DMS79 (cell line): ENCODE measurements around the gene TSPAN9.

ENCODE experiments used
- DNase-seq: peaks from one replicate; lab custom pipeline; 2025; lab: John Stamatoyannopoulos, UW

The TSPAN9 gene

DNA sequence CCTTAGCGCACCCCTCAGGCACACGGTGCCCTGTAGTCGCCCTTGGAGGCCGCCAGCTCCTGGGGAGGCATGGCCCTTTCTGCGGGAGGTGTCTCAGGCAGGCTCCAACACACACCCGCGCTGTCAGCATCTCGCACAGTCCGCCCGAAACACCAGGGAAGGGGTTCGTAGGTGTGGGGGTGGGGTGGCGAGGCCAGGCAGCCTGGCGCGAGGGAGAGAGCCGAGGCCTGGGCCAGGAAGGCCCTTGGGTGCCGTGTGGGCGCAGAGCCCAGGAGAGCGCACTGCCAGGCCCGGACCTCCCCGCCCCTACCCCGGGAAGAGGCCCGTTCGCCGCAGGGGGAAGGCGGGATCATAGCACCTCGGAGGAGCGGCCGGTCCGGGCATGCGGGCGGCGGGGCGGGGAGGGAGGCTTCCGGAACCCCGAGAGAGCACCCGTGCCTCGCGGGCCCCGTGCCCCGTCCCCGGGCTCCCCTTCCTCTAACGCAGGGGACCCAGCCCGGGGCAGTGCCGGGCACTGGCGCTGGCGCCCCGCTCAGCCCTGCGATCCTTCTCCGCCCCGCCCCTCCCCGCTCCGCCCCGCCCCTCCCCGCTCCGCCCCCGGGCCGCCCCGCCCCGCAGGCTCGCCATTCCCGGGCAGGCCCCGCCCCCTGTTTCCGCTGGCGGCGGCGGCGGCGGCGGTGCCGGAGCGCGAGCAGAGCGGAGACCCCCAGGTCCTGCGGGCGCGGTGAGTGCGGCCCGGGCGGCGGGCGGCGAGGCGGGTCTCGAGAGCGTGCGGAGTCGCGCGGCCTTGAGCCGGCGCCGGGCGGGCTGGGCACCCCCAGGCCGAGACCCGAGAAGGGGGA is at the start of gene TSPAN9:
TSPAN9 (plus strand) TSS at position 650 of the 842 bp plus-strand sequence. CDS start 123,815 bp downstream, outside the sequence.
- peak; percentile 33 for DNase-seq

DNA sequence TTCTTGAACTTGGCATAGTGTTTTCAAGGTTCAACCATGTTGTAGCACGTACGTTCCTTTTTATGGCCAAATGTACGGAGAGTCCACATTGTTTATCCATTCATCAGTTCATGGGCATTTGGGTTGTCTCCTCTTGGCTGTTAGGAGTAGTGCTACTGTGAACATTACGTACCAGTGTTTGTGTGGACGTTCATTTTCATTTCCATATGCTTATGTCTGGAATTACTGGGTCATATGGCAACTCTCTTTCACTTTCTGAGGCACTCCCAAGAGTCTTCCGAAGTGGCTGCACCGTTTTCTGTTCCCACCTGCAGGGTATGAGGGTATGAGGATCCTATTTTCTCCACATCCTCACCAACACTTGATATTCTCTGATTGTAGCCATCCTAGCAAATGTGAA is 49.1 kb upstream of the TSPAN9 start:
- no peak for DNase-seq

GRCh38 chr12:3030821-3031429 is 46.3 kb upstream of the TSPAN9 start:
- no peak for DNase-seq

GRCh38 chr12:3032161-3032560 is 45.0 kb upstream of the TSPAN9 start:
- DNase-seq, result no peak

- DNase-seq, result no peak
Observed at GRCh38 chr12:3032770-3033538, 44.2 kb upstream of the TSPAN9 start.

GRCh38 chr12:3033539-3033867 is 43.7 kb upstream of the TSPAN9 start:
- DNase-seq, result no peak

- peak; percentile 26 for DNase-seq
Observed at GRCh38 chr12:3034067-3034750, 43.0 kb upstream of the TSPAN9 start.

GRCh38 chr12:3035171-3035570 is 42.0 kb upstream of the TSPAN9 start:
- no peak for DNase-seq

DNA sequence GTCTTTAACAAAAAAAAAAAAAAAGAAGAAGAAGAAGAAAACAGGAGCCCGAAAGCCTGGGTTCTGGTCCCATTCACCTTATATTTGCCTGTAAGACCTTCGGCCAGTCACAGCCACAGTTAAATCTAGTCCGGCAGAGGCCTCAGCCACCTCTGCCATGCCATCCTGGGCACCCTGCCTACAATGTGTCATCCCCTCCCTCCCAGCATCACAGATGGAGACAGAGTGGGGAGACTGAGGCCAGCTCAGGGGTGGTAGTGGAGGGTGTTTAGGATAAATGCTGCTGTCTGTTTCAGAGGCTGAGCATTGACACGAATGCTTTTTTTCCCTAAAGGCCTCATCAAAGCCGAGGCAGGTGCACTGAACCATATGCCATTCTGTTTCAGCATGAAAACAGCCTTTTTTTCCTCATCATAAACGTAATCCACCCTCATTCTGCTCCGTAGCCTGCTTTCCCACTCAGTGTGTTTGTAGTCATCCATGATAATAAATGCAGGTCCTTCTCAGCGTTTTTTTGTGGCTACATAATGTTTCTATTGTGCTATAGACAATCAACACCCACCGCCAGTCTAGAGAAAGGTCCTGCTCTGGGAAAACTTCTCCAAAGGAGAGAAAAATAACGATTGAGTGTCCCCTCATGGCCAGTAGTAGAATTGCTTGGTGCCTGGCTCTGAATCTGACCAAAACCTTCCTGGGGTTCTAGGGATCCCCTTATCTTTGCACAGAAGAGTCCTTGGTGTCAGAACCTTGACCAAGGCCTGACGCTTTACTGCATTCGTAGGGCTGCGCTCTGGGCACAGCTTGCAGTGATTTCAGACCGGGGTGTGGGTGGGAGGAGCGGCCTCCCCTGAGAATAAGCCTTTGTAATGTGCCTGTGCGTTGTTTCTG is 41.1 kb upstream of the TSPAN9 start:
- no peak for DNase-seq

DNA sequence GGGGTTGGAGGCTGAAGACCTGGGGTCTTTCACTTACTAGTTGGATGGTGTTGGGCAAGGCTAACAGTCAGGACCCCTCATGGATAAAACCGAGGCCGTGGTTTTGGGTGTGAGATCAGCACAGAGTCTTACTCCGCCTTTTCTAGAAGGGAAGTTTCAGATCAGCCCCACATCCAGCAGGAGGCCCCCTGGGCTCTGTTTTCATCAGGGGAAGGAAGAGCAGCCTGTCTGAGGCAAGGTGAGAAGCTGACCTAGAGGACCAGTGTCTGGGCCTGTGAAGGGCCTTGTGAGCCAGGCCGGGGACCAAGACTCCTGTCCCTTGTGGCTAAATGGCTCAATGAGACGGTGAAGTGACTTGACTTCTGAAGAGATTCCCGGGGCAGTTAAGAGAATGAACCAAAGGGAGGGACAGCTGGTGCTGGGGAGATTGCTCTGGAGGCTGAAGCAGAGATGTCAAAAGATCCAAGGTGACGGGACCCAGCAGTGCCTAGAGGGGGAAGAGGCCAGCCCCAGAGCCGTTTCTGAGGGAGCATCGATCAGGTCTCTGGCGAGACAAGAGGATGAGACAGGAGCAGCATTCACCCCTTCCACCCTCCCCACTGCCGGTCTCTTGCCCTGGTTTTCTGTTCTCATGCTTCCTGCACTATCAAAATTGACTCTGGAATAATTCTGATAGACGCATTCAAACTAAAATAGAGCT is 40.1 kb upstream of the TSPAN9 start:
- no peak for DNase-seq

DNA sequence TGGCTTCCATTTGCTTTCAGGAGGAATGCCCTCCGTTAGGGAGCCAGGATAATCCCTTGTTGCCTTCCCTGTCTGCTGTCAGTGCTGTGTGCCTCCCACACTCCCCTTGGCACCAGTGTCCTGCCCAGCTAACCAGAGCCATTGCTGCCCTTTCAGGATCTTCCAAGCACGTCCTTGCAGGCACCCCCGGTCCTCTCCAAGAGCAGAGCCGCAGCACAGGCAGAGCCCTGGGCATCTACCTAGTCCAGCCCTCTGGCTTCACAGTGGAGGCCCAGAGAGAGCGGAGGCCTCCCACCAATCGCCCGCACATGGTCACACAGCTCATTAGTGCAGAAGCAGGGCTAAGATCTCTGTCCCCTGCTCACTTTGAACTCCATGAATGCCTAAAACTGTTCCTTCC is 39.0 kb upstream of the TSPAN9 start:
- DNase-seq, result no peak

DNA sequence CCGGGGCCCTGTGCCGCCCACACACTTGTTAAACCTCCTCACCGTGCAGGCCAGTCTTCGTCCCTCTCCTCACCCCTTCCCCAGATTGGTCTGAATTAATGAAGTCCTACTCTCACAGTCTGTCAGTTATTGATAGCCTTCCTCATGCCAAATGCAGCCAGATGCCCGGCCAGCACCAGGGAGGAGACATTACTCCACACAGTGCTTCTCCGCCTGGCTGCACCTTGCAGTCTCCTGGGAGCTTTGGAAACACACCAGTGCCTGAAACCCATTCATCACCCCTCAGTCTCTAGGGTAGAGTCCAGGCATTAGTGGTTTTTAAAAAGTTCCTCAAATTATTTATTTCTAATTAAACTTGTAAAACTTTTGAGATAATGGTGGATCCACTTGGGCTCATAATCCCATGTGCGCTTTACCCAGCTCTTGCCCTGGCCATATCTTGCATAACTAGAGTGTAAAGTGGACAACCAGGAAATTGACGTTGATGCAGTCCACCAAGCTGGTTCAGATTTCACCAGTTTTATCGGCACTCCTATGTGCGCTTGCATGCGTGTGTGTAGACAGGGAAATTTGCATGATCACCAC is 38.2 kb upstream of the TSPAN9 start:
- no peak for DNase-seq

DNA sequence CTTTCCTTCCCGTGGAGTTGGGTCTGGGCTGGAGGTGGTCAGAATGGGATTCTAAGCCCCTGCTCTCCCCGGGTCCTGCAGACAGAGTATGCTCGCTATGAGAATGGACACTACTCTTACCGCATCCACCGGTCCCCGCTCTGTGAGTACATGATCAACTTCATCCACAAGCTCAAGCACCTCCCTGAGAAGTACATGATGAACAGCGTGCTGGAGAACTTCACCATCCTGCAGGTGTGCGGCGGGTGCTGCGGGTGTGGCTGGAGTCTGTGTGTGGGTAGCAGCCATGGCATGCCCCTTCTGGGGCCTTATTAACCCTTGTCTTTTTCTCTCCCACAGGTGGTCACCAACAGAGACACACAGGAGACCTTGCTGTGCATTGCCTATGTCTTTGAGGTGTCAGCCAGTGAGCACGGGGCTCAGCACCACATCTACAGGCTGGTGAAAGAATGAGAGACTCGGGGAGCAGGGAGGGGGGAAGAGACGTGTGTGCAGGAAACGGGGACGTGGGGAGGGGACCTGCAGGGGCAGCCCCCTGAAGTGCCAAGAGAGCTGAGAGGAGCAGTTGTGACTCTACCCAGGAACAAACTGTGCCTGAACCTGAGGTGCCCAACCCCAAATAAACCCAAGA is 37.0 kb upstream of the TSPAN9 start:
- DNase-seq, result no peak

- no peak for DNase-seq
Observed at GRCh38 chr12:3040663-3041544, 36.3 kb upstream of the TSPAN9 start.

DNA sequence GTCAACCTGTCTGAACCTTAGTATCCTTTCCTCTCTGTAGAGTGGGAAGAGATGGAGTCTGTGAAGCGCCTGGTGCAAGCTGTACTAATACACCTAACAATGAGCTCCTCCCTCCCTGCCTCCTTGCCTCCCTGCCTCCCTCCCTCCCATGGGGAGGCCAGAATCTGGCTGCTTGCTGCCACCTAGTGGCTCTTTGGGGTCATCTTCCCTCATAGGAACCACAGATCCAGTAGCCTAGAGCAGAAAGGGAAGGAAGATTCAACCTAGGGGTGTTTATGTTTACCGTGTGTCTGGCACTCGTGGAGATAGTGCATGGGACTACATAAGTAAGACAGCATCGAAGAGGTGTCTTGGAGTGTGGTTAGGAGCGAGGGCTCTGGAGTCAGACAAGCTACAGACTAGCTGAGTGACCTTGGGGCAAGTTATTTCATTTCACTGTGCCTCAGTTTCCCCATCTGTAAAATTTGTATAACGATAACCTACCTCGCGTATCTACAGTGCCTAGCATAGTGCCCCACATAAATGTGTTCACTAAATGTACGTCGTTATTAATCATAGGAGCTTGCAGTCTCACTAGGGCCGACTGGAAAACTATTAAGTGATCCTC is 35.5 kb upstream of the TSPAN9 start:
- DNase-seq, result peak; percentile 51

GRCh38 chr12:3042394-3042793 is 34.8 kb upstream of the TSPAN9 start:
- DNase-seq, result no peak

DNA sequence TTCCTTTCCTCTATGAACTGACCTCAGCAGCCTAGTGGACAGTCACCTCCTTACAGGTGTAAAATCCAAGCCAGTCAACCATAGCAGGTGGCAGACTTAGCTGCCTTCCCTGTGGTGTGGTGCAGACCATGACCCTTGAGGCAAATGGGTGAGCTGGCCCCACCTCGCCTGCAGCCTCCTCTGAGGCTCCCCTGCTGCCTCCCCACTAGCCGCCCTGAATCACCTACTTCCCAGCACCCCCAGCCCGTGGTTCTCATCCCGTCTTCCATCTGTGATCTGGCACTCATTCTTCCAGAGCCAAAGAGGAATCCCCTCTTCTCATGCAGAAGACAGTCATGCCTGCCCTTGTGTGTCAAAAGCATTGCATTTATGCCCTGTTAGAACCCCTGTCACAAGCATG is 34.4 kb upstream of the TSPAN9 start:
- DNase-seq, result no peak

- no peak for DNase-seq
Observed at GRCh38 chr12:3043406-3043805, 33.8 kb upstream of the TSPAN9 start.
